NCI-H748 (cell line): ENCODE data around the gene ZIK1.

Experiments
- DNase-seq: peaks from one replicate; lab custom pipeline; 2025; ENCODE audit not compliant: unreplicated experiment; lab: John Stamatoyannopoulos, UW

ZIK1 gene

DNA sequence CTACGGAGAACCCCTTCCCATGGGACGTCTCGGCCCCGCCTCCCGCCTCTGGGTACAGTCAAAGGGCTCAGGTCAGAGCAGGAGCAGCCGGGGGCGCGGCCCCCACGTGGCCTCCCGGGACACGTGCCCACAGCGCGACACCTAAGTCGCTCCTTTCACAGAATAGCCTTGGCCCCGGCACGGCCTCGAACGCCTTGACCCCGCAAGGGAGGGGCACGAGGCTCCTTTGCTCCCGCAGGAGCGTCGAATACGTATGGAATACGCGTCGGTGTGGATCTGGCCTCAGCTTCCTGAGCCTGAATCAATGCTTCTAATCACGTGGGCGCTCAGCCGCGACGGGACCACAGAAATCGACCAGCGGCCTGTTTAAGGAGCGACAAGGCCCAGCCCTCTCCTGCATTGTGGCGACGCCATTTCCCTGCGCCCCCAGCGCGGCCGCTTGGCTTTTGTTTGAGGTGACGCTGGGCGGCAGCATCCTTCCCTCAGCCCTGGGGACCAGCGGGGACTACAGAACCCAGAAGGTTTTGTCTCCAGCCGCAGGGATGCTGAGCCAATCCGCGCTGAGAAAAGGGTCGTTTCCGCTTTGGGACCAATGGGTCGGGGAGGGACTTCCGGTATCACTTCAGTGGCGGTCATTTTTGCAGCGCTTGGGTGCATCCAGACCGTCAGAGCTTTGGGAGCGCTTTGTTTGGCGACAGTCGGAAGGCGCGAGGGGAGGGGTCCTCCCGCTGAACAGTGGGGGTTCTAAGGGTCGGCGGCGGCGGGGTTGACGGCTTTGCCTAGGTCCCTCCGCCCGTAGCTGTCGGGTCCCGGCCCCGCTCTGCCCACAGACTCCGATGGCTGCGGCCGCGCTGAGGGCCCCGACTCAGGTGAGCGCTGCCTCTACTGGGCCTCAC lies at the start of gene ZIK1:
ZIK1 (plus strand) TSS at position 625 of the 896 bp plus-strand sequence; CDS start at position 837, 212 bp downstream.
- DNase-seq, result peak; percentile 99

DNA sequence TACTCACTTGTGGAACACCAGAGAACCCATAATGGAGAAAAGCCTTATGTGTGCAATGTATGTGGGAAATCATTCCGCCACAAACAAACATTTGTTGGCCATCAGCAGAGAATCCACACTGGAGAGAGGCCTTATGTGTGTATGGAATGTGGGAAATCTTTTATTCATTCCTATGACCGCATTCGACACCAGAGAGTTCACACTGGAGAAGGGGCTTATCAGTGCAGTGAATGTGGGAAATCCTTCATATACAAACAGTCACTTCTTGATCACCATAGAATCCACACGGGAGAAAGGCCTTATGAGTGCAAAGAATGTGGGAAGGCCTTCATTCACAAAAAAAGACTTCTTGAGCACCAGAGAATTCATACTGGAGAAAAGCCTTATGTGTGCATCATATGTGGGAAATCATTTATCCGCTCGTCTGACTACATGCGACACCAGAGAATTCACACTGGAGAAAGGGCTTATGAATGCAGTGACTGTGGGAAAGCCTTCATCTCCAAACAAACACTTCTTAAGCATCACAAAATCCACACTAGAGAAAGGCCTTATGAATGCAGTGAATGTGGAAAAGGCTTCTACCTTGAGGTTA lies 45.9 kb upstream of the ZIK1 start:
- DNase-seq, result no peak

DNA sequence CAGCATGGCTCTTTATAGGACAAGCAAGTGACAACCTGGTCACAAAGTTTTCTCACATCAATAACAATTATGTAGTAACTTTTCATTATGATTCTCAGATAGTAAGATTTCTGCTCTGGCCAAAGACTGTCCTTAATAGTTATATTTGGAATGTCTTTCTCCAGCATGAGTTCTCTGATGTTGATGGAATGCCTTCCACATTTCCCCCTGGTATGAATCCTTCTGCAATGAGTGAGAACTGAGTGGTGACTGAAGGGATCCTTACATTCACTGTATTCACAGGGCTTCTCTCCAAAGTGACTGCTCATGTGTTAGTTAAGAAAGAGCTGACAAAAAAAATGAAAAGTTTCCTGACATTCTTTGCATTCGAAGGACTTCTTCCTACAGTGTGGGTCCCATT lies 37.4 kb upstream of the ZIK1 start:
- DNase-seq, result no peak

DNA sequence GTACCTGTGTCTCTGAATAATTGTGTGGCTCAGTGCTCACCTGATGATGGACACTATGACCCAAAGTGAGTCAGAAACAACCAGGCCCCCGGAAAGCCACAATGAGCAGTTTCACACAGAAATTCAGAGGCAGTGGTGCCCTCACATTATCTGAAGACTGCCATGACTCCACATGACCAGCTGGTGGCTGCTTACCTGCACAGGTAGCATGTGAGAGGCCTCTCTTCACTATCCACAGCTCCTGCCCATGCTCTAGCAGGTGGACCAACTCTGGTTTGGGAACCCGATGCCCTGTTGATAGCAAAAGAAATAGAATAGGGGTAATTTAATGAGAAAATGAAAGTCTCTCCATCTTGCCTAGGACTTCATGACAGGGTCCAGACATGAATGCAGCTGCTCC lies 31.5 kb upstream of the ZIK1 start:
- DNase-seq, result no peak

DNA sequence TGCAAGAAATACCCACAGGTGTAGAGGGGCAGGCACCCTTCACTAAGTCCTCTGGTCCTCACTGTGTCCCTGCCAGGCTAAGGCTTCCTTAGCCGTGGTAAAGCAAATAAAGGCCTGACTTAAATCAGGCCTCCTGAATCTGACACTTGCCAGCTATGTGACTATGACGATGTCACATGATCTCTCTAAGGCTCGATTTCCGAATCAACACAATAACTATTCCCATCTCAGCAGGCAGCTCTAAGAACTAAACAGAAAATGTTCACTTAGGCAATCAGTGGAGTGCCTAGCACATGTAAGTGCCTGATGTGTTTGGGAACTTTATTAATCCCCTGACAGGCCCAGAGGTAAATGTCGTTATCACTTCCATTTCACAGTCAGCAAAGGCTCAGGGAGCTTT lies 26.3 kb upstream of the ZIK1 start:
- no peak for DNase-seq

DNA sequence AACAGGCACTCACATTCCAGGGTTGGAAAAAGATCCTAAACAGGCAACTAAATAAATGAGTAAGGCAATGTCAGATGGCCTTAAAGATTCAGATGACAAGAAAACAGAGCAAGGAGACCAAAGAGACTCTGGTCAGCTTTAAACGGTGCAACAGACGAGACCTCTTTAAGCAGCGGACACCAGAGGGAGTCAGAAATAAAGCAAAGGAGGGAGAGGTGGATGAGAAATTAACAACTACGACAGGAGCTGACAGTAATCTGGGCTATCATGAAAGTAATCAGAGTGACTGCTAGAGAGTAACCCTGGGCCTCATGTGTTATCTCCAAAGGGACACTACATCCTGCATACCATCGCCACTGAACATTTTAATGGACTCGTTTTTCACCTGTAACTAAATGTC lies 25.4 kb upstream of the ZIK1 start:
- DNase-seq, result no peak

DNA sequence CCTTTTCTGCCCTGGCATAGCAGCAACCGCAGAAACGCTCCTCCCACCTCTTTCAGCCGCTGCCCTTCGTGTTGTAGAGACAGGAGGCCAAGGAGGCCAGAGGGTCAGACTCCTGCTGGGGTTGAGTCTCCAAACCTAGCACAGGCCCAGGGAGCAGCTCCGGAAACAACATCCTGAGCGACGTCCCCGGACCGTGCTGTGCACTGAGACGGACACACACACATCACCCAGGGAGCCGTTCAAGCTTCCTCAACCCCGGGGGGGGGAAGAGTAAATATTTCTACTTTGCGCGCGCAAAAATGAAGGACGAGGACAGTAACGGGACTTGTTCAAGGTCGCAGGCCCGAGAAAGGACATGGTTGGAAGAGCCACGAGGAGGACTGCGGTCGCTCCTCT lies 24.9 kb upstream of the ZIK1 start:
- DNase-seq, result peak; percentile 43

DNA sequence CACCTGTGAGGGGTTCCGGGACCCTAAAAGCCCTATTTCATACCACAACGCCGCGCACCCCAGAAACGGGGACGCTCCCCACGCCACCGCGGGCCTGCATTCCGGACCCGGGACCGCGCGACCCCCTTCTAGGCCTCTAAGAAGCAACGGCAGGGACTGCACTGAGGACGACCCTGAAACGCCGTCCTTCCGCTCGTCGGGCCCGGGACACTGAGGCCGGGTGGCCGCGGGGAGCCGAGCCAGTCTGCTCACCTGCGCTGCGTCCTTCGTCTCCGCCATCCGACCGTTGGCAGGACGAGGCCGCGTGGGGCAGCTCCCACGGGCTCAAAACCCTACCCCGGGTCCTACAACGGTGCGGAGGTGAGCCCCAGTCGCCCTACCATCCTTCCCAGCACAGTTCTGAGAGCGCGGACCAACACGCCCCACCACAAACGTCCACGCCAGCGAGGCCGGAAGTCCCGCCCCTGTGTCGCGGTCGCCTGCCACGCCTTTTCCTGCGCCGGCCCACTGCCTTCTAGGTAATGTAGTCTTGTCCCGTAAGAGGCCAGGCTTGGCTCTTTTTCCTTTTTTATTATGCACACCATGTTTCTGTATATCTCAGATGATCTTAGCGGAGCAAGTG lies 24.4 kb upstream of the ZIK1 start, which contains the start of gene ZNF550:
ZNF550 (minus strand) TSS at position 460 of the 622 bp plus-strand sequence; CDS start at position 279, 181 bp downstream.
- peak; percentile 90 for DNase-seq

DNA sequence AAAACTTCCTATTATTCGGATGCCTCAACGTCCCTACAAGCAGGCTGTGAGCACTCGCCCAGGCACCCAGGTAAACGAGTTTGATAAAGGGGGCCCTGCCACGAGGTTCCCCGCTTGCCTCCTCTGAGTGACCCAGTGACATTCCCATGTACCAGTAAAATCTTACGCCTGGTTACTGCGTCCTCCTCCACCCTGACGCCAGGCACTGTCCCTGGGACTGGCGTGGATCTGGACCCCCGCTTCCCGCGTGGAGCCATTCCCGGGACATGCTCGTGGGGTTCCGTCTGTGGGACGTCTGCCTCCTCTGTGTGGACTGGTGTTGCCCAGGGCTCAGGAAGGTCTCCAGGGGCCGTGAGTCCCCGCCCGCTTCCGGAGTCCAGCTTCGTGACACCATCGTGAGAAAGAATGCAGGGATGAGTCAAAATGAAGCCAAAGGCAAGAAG lies 23.9 kb upstream of the ZIK1 start:
- peak; percentile 38 for DNase-seq

DNA sequence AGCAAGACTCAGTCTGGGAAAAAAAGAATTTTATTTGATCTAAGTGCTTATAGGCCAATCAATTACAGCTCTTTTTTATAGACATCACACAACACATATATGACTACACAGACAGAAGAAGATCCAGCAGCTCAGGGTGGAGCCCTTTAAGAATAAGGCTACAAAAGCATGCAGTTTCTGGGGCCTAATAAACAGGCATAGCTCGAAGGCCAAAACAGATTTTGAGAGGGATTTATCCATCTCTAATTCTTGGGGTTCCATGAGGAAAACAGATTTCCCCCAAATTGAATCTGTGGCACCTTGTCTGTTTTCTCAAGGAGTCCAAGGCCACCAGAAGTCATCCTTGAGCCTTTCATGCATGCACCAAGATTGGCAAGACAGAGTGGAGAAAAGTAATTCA lies 20.4 kb upstream of the ZIK1 start:
- DNase-seq, result no peak

DNA sequence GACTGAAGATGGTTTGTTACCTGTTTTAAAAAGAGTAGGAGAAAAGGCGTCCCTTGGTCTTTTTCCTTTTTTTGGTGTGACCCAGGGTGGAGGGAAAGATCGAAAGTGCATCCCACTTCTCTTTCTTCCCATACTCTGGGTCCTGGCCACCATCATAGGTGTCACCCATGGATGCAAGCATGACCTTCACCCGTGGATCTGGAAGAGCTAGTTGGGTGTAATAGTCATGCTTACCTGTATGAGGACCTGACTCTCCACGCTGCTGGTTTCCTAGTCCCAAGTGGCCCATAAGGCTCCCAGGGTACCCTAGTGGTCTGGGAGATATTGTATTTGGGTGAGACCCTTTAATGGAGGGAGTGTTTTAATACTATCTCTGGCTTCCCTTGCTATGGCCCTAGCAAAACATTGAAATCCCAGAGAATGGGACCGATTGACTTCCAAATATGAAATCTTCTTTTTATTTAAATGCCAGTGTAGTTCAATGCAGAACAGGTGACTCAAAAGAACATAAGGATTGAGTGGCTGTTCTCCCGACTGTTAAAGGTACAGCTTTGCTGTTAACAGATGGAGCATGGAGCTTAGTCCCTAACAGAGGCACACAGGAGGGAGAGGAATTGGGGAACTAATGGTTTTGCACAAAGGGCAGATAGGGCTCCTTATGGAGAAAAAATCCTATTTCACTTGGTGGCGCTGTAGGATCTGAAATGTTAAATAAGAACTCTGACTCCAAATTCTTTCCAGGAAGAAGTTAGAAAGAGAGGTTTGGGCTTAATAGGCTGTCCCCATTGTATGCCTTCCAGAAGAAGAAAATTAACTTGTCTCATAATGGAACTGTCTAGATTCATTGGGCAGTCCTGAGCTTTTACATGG lies 17.3 kb upstream of the ZIK1 start:
- DNase-seq, result peak; percentile 60

DNA sequence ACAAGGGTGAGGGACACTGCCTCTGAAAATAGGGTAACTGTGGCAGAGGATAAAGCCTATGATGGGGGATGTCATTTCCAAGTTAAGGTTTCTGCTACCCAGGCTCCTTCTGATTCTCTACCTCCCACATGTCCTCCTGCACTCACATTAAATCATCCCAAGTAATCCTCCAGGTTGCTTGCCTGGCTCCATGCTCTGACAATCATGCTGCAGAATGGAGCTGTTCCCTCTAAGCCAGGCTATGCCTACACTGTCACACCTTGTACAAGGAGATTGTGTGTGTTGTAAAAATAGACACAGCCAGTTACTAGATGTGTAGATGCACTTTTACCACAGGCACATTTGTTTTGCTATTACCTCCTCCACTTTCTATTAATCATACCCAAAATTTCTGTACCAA lies 13.2 kb upstream of the ZIK1 start:
- no peak for DNase-seq

DNA sequence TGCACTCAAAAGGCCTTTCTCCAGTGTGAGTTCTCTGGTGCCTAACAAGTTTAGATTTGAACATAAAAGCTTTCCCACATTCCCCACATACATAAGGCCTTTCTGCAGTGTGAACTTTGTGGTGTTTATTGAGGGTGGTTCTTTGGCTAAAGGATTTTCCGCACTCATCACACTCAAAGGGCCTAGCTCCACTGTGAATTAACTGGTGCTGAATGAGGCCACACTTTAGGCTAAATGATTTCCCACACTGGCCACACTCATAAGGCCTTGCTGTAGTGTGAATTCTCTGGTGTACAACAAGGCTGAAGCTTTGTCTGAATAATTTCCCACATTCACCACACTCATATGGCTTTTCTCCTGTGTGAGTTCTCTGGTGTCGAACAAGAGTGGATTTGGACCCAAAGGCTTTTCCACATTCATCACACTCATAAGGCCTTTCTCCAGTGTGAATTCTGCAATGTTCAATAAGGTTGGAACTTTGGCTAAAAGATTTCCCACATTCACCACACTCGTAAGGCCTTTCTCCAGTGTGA lies 11.5 kb upstream of the ZIK1 start:
- no peak for DNase-seq

DNA sequence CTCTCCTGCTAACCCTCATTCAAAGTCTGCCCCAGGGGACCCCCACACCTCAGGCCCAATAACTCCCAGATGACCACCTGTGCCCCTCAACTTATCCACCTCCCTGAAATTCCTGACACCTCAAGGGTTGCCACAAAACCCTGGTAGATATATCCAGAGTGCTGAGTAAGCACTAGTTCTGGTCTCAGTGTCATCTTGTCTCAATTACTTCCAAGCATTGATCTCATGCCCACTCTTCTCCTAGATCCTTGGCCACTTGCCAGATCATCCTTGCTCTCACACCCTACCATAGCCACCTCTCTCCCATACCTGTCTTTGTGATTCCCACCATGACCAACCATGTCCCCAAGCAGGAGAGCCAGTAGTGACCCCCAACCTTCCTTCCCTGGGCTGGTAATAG lies 7.3 kb upstream of the ZIK1 start:
- DNase-seq, result no peak

DNA sequence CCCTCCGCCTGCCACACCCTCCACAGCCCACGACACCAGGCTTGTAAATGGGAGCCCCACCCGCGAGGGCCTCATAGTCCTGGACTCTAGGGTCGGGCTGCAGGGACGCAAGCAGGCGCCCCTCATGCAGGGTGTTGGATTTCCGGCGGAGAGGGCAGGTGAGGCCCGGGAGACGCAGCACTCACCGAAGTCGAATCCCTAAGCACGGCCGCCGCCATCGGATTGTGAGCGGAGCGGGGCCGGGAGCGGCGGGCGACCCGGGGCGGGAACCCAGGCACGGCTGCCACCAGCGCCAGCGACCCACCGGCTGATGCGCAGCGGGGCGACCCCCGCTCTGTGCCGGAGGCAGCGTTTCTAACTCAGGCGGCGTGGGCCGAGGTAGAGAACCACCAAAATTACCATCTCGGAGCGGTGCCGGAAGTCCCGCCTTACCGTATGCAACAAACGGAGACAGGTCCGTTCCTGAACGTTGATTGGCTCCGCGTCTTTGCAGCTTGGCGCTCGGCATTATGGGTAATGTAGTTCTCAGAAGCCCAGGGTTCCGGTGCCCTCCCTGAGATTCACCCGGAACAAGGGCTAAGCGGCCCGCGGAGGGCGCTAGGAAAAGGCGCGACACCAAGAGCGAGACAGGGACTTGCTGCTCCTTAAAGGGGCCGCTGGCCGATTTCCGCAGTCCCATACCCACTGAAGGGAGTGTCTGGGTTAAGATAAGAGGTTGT lies 5.3 kb upstream of the ZIK1 start, which contains the start of gene ZNF416:
ZNF416 (minus strand) TSS at position 425 of the 719 bp plus-strand sequence; CDS start at position 218, 207 bp downstream.
- peak; percentile 100 for DNase-seq

DNA sequence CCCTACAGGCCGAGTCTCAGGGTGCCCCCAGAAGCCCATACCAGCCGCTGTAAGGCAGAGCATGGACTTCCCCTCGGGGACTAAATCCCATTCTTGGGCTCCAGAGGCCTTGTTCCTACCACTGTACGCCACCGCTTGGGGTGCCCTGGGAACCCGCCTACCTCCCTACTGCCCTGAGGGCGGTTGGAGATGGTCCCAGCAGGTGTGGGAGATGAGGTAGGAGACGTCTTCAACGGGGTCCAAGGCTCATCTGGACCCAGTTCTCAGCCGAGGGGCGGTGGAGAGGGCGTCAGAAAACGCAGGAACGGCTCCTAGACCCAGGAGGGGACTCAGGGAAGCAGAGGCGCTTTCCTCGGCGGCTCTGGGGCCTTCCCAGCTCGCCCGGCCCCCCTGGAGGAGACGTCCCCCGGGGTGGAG lies 833 bp upstream of the ZIK1 start:
- DNase-seq, result no peak

DNA sequence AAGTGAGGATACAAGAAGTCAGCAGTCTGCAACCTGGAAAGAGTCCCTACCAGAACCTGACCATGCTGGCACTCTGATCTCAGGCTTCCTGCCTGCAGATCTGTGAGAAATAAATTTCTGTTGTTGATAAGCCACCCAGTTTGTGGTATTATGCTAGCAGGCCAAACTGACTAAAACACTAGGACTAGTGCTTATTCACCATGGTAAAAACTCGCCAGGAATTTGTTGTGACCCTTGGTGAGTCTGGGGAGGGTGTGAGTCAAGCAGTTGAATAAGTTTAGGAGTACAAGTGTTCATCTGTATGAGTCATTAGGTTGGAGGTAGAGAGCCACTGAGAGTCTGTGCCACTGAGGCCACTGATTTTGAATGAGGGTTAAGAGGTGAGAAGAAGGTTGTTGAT lies 3.6 kb downstream of the ZIK1 start:
- no peak for DNase-seq

DNA sequence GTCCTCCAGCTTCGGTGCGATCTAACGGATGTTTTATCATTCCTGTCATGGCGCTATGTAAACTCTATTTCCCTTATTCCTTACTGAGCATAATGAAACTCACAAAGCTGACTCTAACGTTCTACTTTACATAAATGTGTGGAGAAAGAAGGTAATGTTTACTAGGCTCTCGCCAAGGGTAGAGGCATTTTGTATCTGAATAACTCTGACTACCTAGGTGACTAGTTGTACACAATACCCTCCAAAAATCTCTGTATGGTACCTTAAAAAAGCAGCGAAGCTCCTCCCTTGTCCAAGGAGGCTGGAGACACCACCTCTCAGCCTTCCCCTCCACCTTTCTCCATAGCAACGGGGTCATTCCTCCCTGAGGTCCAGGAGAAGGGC lies 15.4 kb downstream of the ZIK1 start:
- no peak for DNase-seq

DNA sequence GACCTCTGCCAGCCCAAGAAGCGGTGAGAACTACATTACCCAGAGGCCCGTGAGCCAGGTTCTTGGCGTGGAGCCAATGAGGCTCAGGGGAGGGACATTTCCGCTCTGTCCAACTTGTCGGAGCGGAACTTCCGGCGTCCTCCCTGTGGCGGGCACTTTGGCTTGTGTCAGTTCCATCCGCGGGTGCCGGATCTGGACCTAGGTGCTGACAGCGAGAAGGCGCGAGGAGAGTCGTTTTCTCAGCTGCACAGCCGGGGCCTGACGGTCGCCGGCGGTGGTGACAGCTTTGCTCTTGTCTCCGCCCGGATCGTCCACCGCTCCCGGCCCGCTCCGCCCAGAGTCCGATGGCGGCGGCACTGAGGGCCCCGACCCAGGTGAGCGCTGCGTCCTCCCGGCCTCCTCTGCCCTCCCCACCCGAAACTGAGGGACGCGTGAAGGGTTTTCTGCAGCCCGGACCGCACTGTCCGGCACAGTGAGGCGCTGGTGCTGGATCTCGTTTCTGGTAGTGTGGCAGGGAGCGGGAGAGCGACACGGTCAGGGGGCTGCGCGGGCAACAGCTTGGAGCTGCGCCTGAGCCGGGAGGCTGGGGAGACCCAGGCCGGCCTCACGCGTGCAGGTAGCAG lies 15.9 kb downstream of the ZIK1 start, which contains the start of gene ZNF530:
ZNF530 (plus strand) TSS at position 125 of the 623 bp plus-strand sequence. CDS start 4,461 bp downstream, outside the sequence.
- DNase-seq, result peak; percentile 97
